Stimulated activated CD8-positive, alpha-beta memory T cell treated with anti-CD3 and anti-CD28 coated beads, Interleukin-4, amount 100 ng/mL, for 48 hours (primary cell): Measurements from ENCODE around the gene PCDH20.
"Not testable (repeated sequence)": the region's sequence is repeated elsewhere in the genome, so short reads cannot be mapped to it uniquely, and the experiment has no call there.

Source experiments
- DNase-seq: peaks from one replicate; pipeline ENCODE4 v3.0.0-alpha.2; 2020

Gene PCDH20

GRCh38 chr13:61415749-61416148 is at the start of gene PCDH20:
Gene PCDH20, minus strand, starts transcription at chr13:61415849. Its CDS starts 691 bp downstream, at chr13:61415158.
- DNase-seq, result no peak

- no peak for DNase-seq
Observed at GRCh38 chr13:61463024-61463423, 47.4 kb upstream of the PCDH20 start.

GRCh38 chr13:61453121-61453520 is 37.5 kb upstream of the PCDH20 start:
- no peak for DNase-seq

GRCh38 chr13:61432029-61432428 is 16.4 kb upstream of the PCDH20 start:
- no peak for DNase-seq

- no peak for DNase-seq
Observed at GRCh38 chr13:61423915-61424314, 8.3 kb upstream of the PCDH20 start.

GRCh38 chr13:61417086-61417570 is 1.5 kb upstream of the PCDH20 start:
- DNase-seq, result no peak

- no peak for DNase-seq
Observed at GRCh38 chr13:61415058-61415721, 459 bp downstream of the PCDH20 start.

GRCh38 chr13:61414686-61415057 is 977 bp downstream of the PCDH20 start:
- DNase-seq, result no peak

GRCh38 chr13:61413572-61414535 is 1.8 kb downstream of the PCDH20 start:
- no peak for DNase-seq

GRCh38 chr13:61410669-61411297 is 4.9 kb downstream of the PCDH20 start:
- no peak for DNase-seq

GRCh38 chr13:61410266-61410665 is 5.4 kb downstream of the PCDH20 start:
- DNase-seq, result no peak

- no peak for DNase-seq
Observed at GRCh38 chr13:61408571-61408970, 7.1 kb downstream of the PCDH20 start.

- DNase-seq, result no peak
Observed at GRCh38 chr13:61406275-61406674, 9.4 kb downstream of the PCDH20 start.

GRCh38 chr13:61396121-61396520 is 19.5 kb downstream of the PCDH20 start:
- no peak for DNase-seq

- no peak for DNase-seq
Observed at GRCh38 chr13:61391426-61391825, 24.2 kb downstream of the PCDH20 start.

GRCh38 chr13:61387694-61388093 is 28.0 kb downstream of the PCDH20 start:
- no peak for DNase-seq

GRCh38 chr13:61383111-61383510 is 32.5 kb downstream of the PCDH20 start:
- no peak for DNase-seq

GRCh38 chr13:61370520-61370919 is 45.1 kb downstream of the PCDH20 start:
- DNase-seq, result no peak

GRCh38 chr13:61364690-61365089 is 51.0 kb downstream of the PCDH20 start:
- not testable (repeated sequence) for DNase-seq

GRCh38 chr13:61362522-61362921 is 53.1 kb downstream of the PCDH20 start:
- DNase-seq, result no peak
